GM13977 (cell line): ENCODE data around the gene EDRF1.

Experiments
- DNase-seq: peaks from one replicate; pipeline ENCODE4 v3.0.0; 2012; ENCODE audit warnings: low spot score
- in situ Hi-C: fragments of 300-500 bp; cut with MboI; formaldehyde crosslinking; loops from one replicate; pipeline ENCODE4 v1.12.0; 2022; ENCODE audit warnings: low sequenced_read_pairs, low pct_unique_long_range_greater_than_20kb, mixed read lengths, inconsistent platforms; ENCODE audit not compliant: unreplicated experiment
- TF ChIP-seq, protein P1 (sequence below): IDR thresholded peaks from 2 replicates; pipeline ENCODE4 v1.5.1; 2012; ENCODE audit warnings: mild to moderate bottlenecking, control low read depth; ENCODE audit not compliant: insufficient read depth; ENCODE audit errors: extremely low read depth, missing control alignments

EDRF1 gene

DNA sequence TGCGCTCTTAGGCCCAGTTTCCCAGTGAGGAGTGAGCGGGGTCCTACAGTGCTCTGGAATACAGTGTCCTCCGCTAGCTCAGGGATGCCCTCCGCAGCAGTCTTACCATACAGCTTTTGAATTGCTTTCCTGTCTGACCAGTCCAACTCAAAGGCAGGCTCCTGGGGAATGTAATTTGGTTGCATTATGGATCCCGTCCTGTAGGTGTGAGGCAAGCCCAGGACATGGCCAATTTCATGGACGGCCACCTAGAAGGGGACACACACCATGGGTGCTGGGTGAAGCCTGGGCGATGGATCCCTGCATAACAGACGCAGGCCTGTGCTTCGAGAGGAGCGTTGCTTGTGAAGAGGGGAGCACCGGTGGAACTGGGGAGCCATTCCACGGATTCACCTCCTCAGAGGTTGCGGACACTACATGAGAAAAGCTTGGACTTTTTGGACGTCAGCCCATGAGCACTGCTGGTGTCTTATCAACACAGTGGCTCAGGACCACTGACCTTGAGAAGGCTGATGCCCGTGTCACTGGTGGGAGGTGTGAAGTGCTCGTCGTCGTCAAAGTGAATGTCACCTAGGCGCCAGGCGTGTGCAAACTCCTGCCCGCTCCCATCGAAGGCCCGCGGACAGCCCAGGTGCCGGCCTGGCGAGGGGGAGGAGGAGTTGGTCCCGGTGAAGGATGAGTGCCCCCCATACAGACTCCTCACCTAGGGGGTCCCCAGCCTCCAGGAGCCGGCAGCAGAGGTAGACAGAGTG, 52.8 kb downstream of the EDRF1 start:
- DNase-seq = no peak
- in situ Hi-C loops = no loop called here
- TF ChIP-seq, protein P1, sequence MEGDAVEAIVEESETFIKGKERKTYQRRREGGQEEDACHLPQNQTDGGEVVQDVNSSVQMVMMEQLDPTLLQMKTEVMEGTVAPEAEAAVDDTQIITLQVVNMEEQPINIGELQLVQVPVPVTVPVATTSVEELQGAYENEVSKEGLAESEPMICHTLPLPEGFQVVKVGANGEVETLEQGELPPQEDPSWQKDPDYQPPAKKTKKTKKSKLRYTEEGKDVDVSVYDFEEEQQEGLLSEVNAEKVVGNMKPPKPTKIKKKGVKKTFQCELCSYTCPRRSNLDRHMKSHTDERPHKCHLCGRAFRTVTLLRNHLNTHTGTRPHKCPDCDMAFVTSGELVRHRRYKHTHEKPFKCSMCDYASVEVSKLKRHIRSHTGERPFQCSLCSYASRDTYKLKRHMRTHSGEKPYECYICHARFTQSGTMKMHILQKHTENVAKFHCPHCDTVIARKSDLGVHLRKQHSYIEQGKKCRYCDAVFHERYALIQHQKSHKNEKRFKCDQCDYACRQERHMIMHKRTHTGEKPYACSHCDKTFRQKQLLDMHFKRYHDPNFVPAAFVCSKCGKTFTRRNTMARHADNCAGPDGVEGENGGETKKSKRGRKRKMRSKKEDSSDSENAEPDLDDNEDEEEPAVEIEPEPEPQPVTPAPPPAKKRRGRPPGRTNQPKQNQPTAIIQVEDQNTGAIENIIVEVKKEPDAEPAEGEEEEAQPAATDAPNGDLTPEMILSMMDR = no peak

DNA sequence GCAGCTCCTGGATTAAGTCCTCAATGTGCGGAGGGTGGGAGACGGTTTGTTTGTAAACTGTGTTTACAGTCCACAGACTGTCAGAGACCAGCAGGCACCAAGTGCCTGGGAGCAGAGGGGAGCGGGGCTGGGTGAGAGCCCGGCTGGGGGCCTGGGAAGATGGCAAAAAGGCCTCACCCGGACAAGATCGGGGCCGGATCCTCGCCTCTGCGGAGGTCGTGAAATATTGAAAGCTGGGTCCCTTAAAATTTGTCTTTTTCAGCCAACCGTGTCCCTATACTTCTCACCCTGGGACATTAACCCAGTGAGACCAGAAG, 53.3 kb downstream of the EDRF1 start:
- no peak for DNase-seq
- in situ Hi-C loops = no loop called here
- TF ChIP-seq, protein P1 = no peak

DNA sequence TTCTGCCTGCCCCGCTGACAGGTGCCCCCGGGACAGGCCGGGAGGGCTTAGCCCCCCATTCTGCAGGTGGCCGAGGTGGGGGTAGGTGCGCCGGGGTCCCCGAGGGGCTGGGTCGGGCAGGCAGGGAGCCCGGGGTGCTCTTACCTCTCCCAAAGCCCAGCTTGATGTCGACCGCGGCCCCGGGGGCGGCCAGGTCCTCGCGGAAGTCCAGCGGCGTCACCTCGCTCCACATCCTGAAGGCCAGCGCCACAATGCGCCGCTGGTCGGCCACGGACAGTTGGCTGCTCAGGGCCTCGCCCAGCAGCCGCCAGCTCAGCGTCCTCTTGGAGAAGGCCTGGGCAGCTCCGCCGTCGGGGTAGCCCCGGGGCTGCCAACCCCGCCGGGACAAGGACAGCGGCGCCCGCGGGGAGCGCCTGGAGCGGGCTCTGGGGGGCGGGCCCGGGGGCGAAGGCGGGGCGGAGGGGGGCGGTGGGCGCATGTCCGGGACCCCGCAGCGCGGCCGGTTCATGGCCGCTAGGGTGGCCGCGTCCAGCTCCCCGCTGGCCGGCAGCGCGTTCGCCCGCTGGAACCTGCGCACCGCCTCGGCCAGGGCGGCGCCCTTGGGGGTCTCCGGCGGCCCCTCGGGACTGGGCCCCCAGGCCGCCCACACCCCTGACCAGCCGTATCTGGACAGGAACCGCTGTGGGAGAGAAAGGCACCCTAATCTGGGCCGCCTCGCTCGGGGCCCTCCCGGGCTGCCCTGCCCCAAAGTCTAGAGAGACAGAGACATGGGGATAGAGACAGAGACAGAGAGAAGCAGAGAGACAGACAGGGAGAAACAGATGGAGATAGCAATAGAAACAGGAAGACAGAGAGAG, 54.4 kb downstream of the EDRF1 start:
- no peak for DNase-seq
- TF ChIP-seq, protein P1 = no peak
- in situ Hi-C loops = no loop called here

DNA sequence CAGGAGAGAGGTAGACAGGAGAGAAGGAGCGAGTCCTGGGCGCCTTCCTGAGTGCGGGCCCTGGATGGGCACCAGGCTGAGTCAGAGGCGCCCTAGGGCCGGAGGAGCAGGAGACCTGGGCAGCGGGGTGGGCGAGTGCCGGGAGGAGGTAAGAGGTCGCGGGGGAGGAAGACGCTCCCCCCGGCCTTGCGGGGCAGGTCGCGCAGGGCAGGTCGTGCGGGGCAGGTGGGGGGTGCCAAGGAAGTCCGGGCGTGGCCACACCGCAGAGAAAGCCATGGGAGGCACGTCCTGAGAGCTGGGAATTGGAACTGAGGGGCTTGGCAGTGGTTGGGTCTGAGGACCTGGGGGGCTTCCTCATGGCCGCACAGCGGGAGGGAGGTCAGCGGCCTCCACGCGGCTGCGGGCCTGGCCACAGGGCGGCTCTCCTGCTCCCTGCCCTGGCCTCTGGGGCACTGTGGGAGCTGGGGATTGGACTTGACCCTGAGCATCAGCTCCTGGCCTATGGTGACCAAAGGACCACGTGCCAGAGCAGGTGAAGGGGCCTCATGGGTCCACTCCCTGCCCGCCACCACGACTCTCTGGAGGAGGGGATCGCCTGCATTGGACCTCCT, 55.2 kb downstream of the EDRF1 start:
- in situ Hi-C loops = no loop called here
- TF ChIP-seq, protein P1 = no peak
- no peak for DNase-seq

DNA sequence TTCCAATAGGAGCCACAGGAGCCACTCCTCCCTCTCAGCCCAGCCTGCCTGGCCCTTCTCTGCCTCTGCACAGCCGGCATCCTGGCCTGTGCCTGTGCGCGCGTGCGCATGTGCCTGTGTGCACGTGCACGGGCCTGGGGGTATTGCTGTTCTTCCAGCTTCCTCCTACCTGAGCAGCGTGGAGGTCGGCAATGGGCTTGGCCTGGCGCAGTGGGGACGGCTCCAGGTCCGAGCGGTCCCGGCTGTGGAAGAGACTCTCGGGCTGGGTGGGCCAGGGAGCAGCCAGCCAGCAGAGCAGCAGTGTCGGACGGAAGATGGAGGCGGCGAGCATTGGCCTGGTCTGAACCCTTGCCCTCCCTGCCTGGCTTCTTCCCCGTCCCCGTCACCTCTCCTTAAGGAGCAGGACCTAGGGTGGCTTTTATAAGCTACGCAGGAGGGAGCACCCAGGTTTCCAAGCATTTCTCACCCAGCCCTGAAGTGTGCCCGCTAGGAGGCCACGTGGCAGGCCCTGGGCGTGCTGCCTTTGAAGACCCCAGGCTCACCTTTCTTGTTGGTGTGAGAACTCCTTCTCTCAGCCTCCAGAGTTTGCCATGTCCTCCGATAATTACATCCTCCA, 56.1 kb downstream of the EDRF1 start, which contains the start of gene MMP21:
Gene MMP21 (minus strand): TSS at position 331 of the 616 bp plus-strand sequence. CDS start 0 bp downstream, at position 331.
- TF ChIP-seq, protein P1 = no peak
- no peak for DNase-seq
- in situ Hi-C loops = no loop called here

DNA sequence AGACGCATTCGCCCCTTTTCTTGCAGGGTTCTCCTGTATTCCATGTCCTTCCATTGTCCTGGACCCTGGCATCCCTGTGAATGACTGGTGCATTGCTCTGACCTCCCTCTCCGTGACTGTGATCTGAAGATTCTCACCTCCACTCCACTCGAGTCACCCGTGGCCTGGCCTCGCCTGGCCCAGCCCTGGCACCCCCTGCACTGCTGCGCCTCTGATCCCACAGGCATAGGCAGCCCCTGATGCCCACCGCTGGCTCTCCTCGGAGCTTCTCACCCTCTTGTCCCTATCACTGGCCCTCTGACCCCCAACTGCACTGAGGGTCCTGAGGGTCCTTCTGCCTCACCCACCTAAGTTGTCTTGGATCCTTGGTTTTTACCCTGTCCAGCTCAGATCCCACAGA, 58.3 kb downstream of the EDRF1 start:
- in situ Hi-C loops = no loop called here

More for the DNA sequence above, 58.3 kb downstream of the EDRF1 start:
- TF ChIP-seq, protein P1 = no peak
- DNase-seq = no peak
